Endothelial cell of umbilical vein (primary cell): Measurements from ENCODE around the gene UHRF1. TPM values are rescaled to one million over a fixed set of nuclear protein-coding genes. Genes with fewer than 3 reads are reported as not detected.

Source experiments
- BruUV-seq: library from RNA; stranded (reverse); fragments of 400-500 nt; replicated peaks from 2 replicates; lab custom pipeline; 2021; lab: Mats Ljungman, UMichigan
- CTCF ChIA-PET: fragments of 300-600, 350-600 bp; sonication (Branson Sonifier 250); formaldehyde crosslinking; loops from one replicate; lab custom pipeline; 2021; ENCODE audit warnings: antibody characterized with exemption, inconsistent platforms; lab: Charles Lee
- POLR2A ChIA-PET: fragments of 300-600, 350-600 bp; sonication (Branson Sonifier 250); formaldehyde crosslinking; loops from one replicate; lab custom pipeline; 2021; ENCODE audit warnings: antibody characterized with exemption, inconsistent platforms; lab: Charles Lee
- DNase-seq: peaks from one replicate; pipeline ENCODE4 v3.0.0-alpha.2; 2011; ENCODE audit warnings: low read depth, low spot score
- FAIRE-seq: peaks from 2 replicates; lab custom pipeline; 2011; peaks lifted over from hg19 to GRCh38; lab: Jason Lieb, UNC
- H2AFZ ChIP-seq: 2 replicates; pipeline ENCODE4 v1.6.0; 2012; ENCODE audit warnings: low read depth, low read length, control low read depth, inconsistent platforms
- H3K27ac ChIP-seq: 2 replicates; pipeline ENCODE4 v1.5.1; 2011; ENCODE audit warnings: low read depth, mild to moderate bottlenecking, control low read depth, low read length, moderate library complexity; ENCODE audit not compliant: insufficient read depth
- H3K27me3 ChIP-seq, 2 experiments: 2 replicates each; pipeline versions ENCODE4 v1.6.0 to v1.6.1; 2011; ENCODE audit warnings: low read length in 2 of 2, mixed read lengths in 1 of 2; ENCODE audit not compliant: control insufficient read depth in 2 of 2, insufficient read depth in 2 of 2
- H3K36me3 ChIP-seq, 2 experiments: 2 replicates in 1 of 2; 3 replicates in 1 of 2; pipeline ENCODE4 v1.5.1; 2011; ENCODE audit warnings: low read length in 2 of 2, mild to moderate bottlenecking in 1 of 2, moderate library complexity in 1 of 2; ENCODE audit not compliant: control insufficient read depth in 2 of 2, insufficient read depth in 2 of 2; ENCODE audit errors: extremely low read depth in 1 of 2
- H3K4me1 ChIP-seq: 3 replicates; pipeline ENCODE4 v1.5.1; 2011; ENCODE audit warnings: mild to moderate bottlenecking, low read length; ENCODE audit not compliant: control insufficient read depth, insufficient read depth; ENCODE audit errors: extremely low read depth
- H3K4me2 ChIP-seq: 2 replicates; pipeline ENCODE4 v1.6.1; 2011; ENCODE audit warnings: low read length, control low read depth, mixed read lengths; ENCODE audit not compliant: insufficient read depth
- H3K4me3 ChIP-seq, 3 experiments: fragments of 200-600 bp in 1 of 3; sonication (generic), shearing (Covaris generic) in 1 of 3; replicated peaks in 1 of 3; 2 replicates each; pipeline ENCODE4 v1.5.1; 2011 to 2016; ENCODE audit warnings: control low read depth in 3 of 3, low read length in 3 of 3, mild to moderate bottlenecking in 2 of 3, inconsistent platforms in 1 of 3, low read depth in 1 of 3, moderate library complexity in 1 of 3; ENCODE audit not compliant: insufficient read depth in 1 of 3
- H3K79me2 ChIP-seq: 2 replicates; pipeline ENCODE4 v1.6.0; 2012; ENCODE audit warnings: low read length, inconsistent platforms; ENCODE audit not compliant: control insufficient read depth, insufficient read depth
- H3K9ac ChIP-seq: replicated peaks from 2 replicates; pipeline ENCODE3; 2011; ENCODE audit warnings: low read length, control low read depth; ENCODE audit not compliant: insufficient read depth; ENCODE audit errors: extremely low read depth
- H3K9me1 ChIP-seq: replicated peaks from 3 replicates; pipeline ENCODE4 v1.6.0; 2011; ENCODE audit warnings: mild to moderate bottlenecking, low read length; ENCODE audit not compliant: control insufficient read depth, insufficient read depth; ENCODE audit errors: extremely low read depth
- H3K9me3 ChIP-seq: replicated peaks from 2 replicates; pipeline ENCODE4 v1.5.1; 2012; ENCODE audit warnings: low read length, inconsistent platforms; ENCODE audit not compliant: control insufficient read depth, insufficient read depth
- H4K20me1 ChIP-seq: replicated peaks from 2 replicates; pipeline ENCODE3; 2011; ENCODE audit warnings: mild to moderate bottlenecking, low read length; ENCODE audit not compliant: control insufficient read depth, insufficient read depth; ENCODE audit errors: extremely low read depth
- EZH2 ChIP-seq: IDR thresholded peaks from 2 replicates; pipeline ENCODE4 v1.6.1; 2012; ENCODE audit warnings: borderline replicate concordance, low read depth, mild to moderate bottlenecking, moderate library complexity, low read length, inconsistent platforms; ENCODE audit not compliant: severe bottlenecking
- JUN ChIP-seq: IDR thresholded peaks from 2 replicates; pipeline ENCODE4 v1.6.1; 2011; ENCODE audit warnings: borderline replicate concordance, low read depth; ENCODE audit not compliant: insufficient read length, insufficient read depth
- MYC ChIP-seq: IDR thresholded peaks from one replicate; pipeline ENCODE4 v1.6.1; 2011; ENCODE audit warnings: mild to moderate bottlenecking, low read depth, low read length
- POLR2A ChIP-seq: IDR thresholded peaks from 2 replicates; pipeline ENCODE4 v1.6.1; 2012; ENCODE audit warnings: low read depth, mild to moderate bottlenecking, control low read depth, low read length
- POLR2AphosphoS5 ChIP-seq: IDR thresholded peaks from 2 replicates; pipeline ENCODE4 v1.6.1; 2012; ENCODE audit warnings: low read depth, mild to moderate bottlenecking, control low read depth, low read length, moderate library complexity; ENCODE audit not compliant: insufficient read depth
- dilution Hi-C: fragments of 300-500 bp; cut with MboI; formaldehyde crosslinking; loops from one replicate; pipeline ENCODE4 v1.15.0; 2019; ENCODE audit warnings: low sequenced_read_pairs; ENCODE audit not compliant: extremely low pct_ligation_motif_present
- intact Hi-C: fragments of 100-400 bp; cut with micrococcal nuclease; formaldehyde crosslinking; loops from one replicate; pipeline ENCODE4 v1.10.0; 2022
- polyA plus RNA-seq, 4 experiments: library from polyadenylated mRNA; depleted of rRNA in 3 of 4; stranded (reverse) in 3 of 4; unstranded in 1 of 4; fragments of >200 nt; gene quantifications; 2 replicates each; pipeline versions ENCODE4 v1.2.1 to v1.2.3, GENCODE V29; 2011 to 2012; ENCODE audit warnings: missing spikeins in 1 of 4
- total RNA-seq: library from RNA; stranded (reverse); gene quantifications from 2 replicates; pipeline ENCODE4 v1.2.3, GENCODE V29; 2021
- TF ChIP-seq, protein P1 (sequence below): IDR thresholded peaks from 2 replicates; pipeline ENCODE4 v1.6.1; 2011; ENCODE audit not compliant: insufficient read depth, insufficient read length
- TF ChIP-seq, protein P2 (sequence below), 2 donors: IDR thresholded peaks; 1 replicate in 1 of 2; 2 replicates in 1 of 2; pipeline ENCODE4 v1.5.1; 2011; ENCODE audit warnings: low read length in 2 of 2, mild to moderate bottlenecking in 2 of 2, moderate library complexity in 2 of 2, control low read depth in 1 of 2, inconsistent platforms in 1 of 2, low read depth in 1 of 2; ENCODE audit not compliant: insufficient read depth in 1 of 2; ENCODE audit errors: extremely low read depth in 1 of 2

The UHRF1 gene
- total and polyA plus RNA-seq, 2 donors (not counting 3 experiments of a cell fraction or from before 2014, with no cell fraction given) = 13.3 to 76.8 TPM

DNA sequence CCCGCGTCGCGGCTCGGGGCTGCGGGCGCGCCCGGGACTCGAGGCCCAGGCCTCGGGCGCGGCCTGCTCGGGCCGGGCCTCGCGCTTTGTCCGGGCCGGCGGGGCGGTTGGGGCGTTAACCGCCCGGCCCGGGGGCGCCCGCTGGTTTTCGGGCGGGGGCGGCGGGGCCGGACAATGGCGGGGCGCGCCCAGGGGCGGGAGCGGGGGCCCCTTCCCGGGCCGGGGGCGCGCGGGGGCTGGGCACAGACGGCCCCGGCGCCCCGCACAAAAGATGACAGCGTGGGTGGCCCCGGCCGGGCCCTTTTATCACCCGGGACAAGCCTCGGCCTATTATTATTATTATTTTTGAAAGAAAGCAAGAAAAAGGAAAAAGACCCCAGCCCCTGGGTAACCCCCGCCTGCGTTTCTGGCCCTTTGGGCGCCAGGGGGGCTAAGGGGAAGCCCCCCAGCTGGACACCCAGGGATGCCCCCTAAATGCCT, 60.0 kb downstream of the UHRF1 start:
- Histone ChIP-seq H3K27me3 (no peaks in the 10 kb centered on the region), H3K9ac (peak overlapping the region; percentile 50), H3K79me2 (peaks cover 32% of the 10 kb centered on the region), H3K4me3 (peak overlapping the region; percentile 45 to 54 (median 48)), H3K4me1 (peaks cover 23% of the 10 kb centered on the region), H4K20me1 (no peaks in the 10 kb centered on the region), H3K4me2 (peak overlapping the region; percentile 80), H3K9me1 (no peaks in the 10 kb centered on the region), H2AFZ (no peak overlapping the region), H3K27ac (no peak overlapping the region), H3K9me3 (no peaks in the 10 kb centered on the region), H3K36me3 (no peaks in the 10 kb centered on the region)
- dilution Hi-C loops = no loop called here
- intact Hi-C loops = loop anchor here (5.0 kb wide), 2 partner anchors 247 to 302 kb away; partner anchors contain the start of gene DPP9
- FAIRE-seq = no peak
- TF ChIP-seq MYC (no peak), POLR2AphosphoS5 (no peak), POLR2A (no peak), JUN (no peak), EZH2 (no peak)
- TF ChIP-seq, protein P1, sequence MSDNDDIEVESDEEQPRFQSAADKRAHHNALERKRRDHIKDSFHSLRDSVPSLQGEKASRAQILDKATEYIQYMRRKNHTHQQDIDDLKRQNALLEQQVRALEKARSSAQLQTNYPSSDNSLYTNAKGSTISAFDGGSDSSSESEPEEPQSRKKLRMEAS = no peak
- TF ChIP-seq, protein P2, sequence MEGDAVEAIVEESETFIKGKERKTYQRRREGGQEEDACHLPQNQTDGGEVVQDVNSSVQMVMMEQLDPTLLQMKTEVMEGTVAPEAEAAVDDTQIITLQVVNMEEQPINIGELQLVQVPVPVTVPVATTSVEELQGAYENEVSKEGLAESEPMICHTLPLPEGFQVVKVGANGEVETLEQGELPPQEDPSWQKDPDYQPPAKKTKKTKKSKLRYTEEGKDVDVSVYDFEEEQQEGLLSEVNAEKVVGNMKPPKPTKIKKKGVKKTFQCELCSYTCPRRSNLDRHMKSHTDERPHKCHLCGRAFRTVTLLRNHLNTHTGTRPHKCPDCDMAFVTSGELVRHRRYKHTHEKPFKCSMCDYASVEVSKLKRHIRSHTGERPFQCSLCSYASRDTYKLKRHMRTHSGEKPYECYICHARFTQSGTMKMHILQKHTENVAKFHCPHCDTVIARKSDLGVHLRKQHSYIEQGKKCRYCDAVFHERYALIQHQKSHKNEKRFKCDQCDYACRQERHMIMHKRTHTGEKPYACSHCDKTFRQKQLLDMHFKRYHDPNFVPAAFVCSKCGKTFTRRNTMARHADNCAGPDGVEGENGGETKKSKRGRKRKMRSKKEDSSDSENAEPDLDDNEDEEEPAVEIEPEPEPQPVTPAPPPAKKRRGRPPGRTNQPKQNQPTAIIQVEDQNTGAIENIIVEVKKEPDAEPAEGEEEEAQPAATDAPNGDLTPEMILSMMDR (IDR thresholded peaks at IDR 0.05; ENCODE audit: extremely low read depth in 1 of 2, insufficient read depth in 1 of 2, low read depth in 1 of 2, low read length in 2 of 2) = no peak
- no peak for DNase-seq
- ChIA-PET POLR2A (interaction anchor here (0.9 to 1.4 kb wide), 4 partner anchors 9 to 178 kb away, joined by 3 to 7 read pairs (median 4); no protein-coding TSS in a partner anchor), CTCF (interaction anchor here (0.6 to 2.1 kb wide), 5 partner anchors 10 to 502 kb away, joined by 3 to 11 read pairs (median 5); no protein-coding TSS in a partner anchor)
- no TSS peak for BruUV-seq
